ENCODE measurements around the gene MEGF11.

The MEGF11 gene

DNA sequence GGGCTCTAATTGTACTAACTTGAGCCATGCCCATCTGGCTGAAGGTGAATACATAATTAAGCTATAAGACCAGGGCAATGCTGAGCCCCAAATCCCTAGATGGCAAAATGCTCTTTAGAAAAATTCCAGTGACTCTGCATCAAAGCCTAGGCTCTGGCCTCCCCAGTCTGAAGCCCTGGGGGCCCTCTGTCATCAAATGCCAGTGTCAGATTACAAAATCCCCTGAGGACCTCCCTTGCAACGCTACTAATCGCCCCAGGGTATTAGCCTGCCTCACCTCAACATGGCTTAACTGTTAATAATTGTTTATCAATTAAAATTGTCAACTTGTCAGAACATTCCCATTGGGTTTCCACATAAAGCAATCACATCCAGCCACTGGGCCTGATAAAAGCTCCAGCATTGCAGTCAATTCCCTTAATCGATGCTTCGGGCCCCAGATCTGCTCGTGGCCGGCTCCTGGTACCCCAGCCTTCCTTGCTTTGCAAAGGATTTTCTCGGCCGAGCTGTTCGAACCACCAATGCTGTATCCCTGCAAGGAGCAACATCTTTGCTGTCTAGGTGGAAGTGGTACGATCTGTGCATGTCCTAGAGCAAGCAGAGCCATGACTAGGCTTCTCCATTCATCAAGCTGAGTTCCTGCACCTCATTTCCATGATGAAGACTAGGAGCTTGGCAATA, 151.7 kb downstream of the MEGF11 start:
- TF ChIP-seq, protein P1, sequence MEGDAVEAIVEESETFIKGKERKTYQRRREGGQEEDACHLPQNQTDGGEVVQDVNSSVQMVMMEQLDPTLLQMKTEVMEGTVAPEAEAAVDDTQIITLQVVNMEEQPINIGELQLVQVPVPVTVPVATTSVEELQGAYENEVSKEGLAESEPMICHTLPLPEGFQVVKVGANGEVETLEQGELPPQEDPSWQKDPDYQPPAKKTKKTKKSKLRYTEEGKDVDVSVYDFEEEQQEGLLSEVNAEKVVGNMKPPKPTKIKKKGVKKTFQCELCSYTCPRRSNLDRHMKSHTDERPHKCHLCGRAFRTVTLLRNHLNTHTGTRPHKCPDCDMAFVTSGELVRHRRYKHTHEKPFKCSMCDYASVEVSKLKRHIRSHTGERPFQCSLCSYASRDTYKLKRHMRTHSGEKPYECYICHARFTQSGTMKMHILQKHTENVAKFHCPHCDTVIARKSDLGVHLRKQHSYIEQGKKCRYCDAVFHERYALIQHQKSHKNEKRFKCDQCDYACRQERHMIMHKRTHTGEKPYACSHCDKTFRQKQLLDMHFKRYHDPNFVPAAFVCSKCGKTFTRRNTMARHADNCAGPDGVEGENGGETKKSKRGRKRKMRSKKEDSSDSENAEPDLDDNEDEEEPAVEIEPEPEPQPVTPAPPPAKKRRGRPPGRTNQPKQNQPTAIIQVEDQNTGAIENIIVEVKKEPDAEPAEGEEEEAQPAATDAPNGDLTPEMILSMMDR (conservative IDR thresholded peaks at IDR 0.05; ENCODE audit: control insufficient read depth, insufficient read depth, low read depth, low read length), result no peak
- no peak overlapping the region for H3K4me3 ChIP-seq (ENCODE audit: control insufficient read depth, low read depth, low read length)
- DNase-seq (ENCODE audit: low read depth), result no peak

DNA sequence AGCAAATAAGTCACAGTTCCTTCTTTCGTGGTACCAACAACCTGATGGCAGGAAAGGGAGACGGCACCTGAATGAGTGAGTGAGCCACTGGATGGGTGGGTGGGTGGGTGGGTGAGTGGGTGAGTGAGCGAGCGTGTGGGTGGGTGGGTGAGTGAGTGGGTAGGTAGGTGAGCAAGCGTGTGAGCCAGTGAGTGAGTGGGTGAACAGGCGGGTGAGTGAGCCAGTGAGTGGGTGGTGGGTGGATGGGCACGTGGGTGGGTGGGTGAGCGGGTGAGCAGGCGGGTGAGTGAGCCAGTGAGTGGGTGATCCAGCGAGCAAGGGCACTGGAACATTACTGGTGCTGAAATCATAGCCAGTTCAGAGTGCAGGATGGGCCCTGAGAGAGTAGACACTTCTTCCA, 152.8 kb downstream of the MEGF11 start:
- TF ChIP-seq, protein P1 (conservative IDR thresholded peaks at IDR 0.05; ENCODE audit: control insufficient read depth, insufficient read depth, low read depth, low read length), result no peak
- no peak overlapping the region for H3K4me3 ChIP-seq (ENCODE audit: control insufficient read depth, low read depth, low read length)
- no peak for DNase-seq (ENCODE audit: low read depth)

DNA sequence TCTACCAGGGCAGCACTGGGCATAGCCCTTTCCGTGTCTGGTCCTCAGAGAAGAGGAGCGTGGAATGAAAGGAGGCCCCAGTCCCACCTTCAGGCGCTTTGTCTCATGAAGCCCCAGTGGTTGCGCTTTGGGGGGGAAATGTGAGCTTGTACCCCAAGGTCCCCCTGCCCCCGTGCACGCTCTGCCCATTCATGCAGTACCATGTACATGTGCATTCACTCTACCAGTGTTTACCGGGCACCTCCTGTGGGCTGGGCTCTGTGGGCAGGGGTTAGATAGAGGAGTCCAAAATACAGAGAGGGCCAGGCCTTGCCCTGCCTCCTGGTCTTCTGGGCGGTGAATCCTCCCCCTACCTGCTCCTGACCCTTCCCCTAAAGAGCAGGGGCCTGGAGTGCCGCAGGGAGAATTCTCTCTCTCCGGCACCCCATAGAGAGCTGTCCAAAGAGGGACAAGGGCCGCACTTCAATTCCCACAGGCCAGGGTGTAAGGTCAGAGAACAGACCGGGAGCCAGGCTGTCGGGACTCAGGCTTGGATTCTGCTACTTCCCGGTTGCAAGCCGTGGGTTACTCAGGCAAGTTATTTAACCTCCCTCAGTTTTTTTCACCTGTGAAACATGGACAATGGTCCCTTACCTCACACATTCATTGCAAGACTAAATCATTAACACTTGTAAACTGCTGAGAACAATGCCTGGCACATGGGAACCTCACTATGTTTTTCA, 153.4 kb downstream of the MEGF11 start:
- no peak for DNase-seq (ENCODE audit: low read depth)
- TF ChIP-seq, protein P1 (conservative IDR thresholded peaks at IDR 0.05; ENCODE audit: control insufficient read depth, insufficient read depth, low read depth, low read length), result no peak

DNA sequence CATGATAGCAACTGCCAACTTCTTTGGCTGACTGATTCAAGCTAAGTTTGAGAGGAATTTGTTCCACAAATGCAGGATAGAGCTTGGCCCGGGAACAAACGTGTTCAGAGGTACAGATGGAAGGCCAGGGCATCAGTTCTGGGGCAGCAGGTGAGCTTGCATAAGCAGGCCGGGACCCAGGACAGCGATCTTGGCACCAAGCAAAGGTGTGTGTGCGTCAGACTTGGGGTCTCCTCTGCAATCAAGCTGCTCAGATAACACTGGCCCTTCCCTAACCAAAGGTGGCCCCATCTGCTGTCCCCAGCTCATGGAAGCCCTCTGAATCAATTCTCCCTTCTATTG, 155.6 kb downstream of the MEGF11 start:
- H3K4me3 ChIP-seq (ENCODE audit: control insufficient read depth, low read depth, low read length), result no peak overlapping the region
- DNase-seq (ENCODE audit: low read depth), result no peak
- TF ChIP-seq, protein P1 (conservative IDR thresholded peaks at IDR 0.05; ENCODE audit: control insufficient read depth, insufficient read depth, low read depth, low read length), result no peak

More for the DNA sequence above, 153.4 kb downstream of the MEGF11 start:
- no peak overlapping the region for H3K4me3 ChIP-seq (ENCODE audit: control insufficient read depth, low read depth, low read length)

DNA sequence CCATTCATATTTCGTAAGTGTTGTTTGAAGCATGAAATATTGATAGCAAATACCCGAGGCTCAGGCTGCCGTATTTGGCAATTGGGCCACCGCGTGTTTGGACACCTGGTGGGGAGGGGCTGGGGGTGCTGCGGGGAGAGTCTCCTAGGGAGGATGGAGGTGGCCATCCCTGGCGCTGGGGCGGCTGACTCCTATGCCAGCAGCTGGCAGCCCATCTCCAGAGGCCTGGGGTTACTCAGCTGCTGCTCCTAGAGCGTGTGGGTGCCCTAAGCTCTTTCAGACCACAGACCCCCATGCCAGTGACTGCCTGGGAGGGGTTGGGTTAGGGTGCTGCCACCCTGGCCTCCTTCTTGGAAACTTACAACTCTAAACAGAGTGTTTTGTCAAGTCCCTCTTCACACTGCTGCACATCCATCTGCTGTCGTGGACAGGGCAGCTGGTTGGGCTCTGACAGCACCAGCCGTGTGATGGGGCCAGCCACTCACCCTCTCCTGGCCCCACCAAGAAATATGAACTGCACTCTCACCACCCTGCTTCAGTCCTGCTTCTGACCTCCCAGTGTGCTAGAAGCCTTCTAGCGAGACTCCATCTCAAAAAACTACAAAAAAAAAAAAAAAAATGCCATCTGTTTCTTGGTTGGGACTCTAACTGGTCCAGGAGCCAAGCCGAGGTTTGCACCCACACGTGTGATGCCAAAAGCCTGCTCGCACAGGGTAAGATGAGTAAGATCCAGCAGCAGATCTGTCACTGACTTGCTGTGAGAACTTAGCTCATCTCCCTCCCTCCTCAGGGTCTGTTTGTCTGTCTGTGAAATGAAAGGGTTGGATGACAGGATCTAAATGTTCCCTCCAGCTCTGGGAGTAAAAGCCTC, 156.2 kb downstream of the MEGF11 start:
- DNase-seq (ENCODE audit: low read depth), result peak; percentile 3
- TF ChIP-seq, protein P1 (conservative IDR thresholded peaks at IDR 0.05; ENCODE audit: control insufficient read depth, insufficient read depth, low read depth, low read length), result no peak
- H3K4me3 ChIP-seq (ENCODE audit: control insufficient read depth, low read depth, low read length), result no peak overlapping the region

DNA sequence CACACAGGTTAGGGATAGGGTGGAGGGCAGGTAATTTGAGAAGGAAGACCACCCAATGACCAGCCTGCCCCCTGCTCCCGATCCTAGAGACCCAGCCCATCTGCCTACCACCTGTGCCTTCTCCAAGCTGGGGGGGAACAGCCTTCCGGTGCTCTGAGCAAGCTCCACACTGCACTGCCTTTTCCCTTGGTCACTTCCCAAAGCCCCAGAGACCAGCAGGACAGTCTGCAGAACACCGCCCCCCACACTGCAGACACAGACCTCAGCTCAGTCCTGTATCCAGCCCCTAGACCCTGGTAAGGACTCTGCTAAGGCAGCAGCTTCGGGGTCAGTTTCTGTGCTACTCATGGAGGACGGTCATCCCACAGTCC, 156.9 kb downstream of the MEGF11 start:
- DNase-seq (ENCODE audit: low read depth), result no peak
- no peak overlapping the region for H3K4me3 ChIP-seq (ENCODE audit: control insufficient read depth, low read depth, low read length)
- TF ChIP-seq, protein P1 (conservative IDR thresholded peaks at IDR 0.05; ENCODE audit: control insufficient read depth, insufficient read depth, low read depth, low read length), result no peak

Measured in fibroblast of mammary gland (primary cell).